ENCODE results near the gene PIK3AP1. TPM values are rescaled to one million over a fixed set of nuclear protein-coding genes. Genes with fewer than 3 reads are reported as not detected.

PIK3AP1 gene
- total and polyA plus RNA-seq, 2 of the 13 experiments (the other 11 are each of a cell fraction or from before 2014, with no cell fraction given) = 3.6 to 13.8 TPM

DNA sequence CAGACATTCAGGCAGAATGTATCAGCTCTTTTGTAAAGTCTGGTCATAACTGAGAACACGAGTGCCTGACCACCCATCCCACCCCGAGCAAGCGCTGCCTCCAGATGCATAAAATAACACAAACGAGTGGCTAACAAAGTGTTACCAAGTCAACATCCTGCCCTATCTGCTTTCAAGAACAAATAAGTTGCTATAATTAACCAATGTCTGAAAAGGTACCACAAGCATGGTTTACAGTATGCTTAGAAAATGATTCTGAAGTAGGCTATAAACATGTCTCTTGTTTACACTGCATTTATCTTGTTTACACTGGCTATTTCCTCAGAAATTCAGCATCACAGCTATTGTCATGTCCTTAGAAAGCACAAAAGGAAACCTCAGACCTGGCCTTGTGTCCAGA is 49.5 kb downstream of the PIK3AP1 start (continued):
- TF ChIP-seq ZNF496 (CRISPR knock-in tag; IDR thresholded peaks at IDR 0.05; ENCODE audit: insufficient replicate concordance) = no peak
- TF ChIP-seq, protein P1, sequence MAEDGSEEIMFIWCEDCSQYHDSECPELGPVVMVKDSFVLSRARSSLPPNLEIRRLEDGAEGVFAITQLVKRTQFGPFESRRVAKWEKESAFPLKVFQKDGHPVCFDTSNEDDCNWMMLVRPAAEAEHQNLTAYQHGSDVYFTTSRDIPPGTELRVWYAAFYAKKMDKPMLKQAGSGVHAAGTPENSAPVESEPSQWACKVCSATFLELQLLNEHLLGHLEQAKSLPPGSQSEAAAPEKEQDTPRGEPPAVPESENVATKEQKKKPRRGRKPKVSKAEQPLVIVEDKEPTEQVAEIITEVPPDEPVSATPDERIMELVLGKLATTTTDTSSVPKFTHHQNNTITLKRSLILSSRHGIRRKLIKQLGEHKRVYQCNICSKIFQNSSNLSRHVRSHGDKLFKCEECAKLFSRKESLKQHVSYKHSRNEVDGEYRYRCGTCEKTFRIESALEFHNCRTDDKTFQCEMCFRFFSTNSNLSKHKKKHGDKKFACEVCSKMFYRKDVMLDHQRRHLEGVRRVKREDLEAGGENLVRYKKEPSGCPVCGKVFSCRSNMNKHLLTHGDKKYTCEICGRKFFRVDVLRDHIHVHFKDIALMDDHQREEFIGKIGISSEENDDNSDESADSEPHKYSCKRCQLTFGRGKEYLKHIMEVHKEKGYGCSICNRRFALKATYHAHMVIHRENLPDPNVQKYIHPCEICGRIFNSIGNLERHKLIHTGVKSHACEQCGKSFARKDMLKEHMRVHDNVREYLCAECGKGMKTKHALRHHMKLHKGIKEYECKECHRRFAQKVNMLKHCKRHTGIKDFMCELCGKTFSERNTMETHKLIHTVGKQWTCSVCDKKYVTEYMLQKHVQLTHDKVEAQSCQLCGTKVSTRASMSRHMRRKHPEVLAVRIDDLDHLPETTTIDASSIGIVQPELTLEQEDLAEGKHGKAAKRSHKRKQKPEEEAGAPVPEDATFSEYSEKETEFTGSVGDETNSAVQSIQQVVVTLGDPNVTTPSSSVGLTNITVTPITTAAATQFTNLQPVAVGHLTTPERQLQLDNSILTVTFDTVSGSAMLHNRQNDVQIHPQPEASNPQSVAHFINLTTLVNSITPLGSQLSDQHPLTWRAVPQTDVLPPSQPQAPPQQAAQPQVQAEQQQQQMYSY (CRISPR knock-in tag; IDR thresholded peaks at IDR 0.05) = no peak
- TF ChIP-seq TSC22D2 (CRISPR knock-in tag; IDR thresholded peaks at IDR 0.05; ENCODE audit: borderline replicate concordance) = no peak
- no peak for TF ChIP-seq POLR2AphosphoS2 (IDR thresholded peaks at IDR 0.05; ENCODE audit: low read depth, low read length)
- no peak for TF ChIP-seq HOXA7 (CRISPR knock-in tag; IDR thresholded peaks at IDR 0.05)
- no peak for TF ChIP-seq ZNF276 (CRISPR knock-in tag; IDR thresholded peaks at IDR 0.05; ENCODE audit: low read depth)
- TF ChIP-seq MXD3 (CRISPR knock-in tag; IDR thresholded peaks at IDR 0.05) = no peak
- TF ChIP-seq ZNF432 (CRISPR knock-in tag; IDR thresholded peaks at IDR 0.05; ENCODE audit: borderline replicate concordance) = no peak
- no peak for TF ChIP-seq MED8 (CRISPR knock-in tag; IDR thresholded peaks at IDR 0.05; ENCODE audit: insufficient replicate concordance)
- TF ChIP-seq ZIK1 (CRISPR knock-in tag; IDR thresholded peaks at IDR 0.05; ENCODE audit: borderline replicate concordance, low read depth) = no peak
- no peak for TF ChIP-seq ZNF556 (CRISPR knock-in tag; IDR thresholded peaks at IDR 0.05; ENCODE audit: borderline replicate concordance)
- TF ChIP-seq MZF1 (CRISPR knock-in tag; IDR thresholded peaks at IDR 0.05; ENCODE audit: borderline replicate concordance) = no peak
- peak; percentile 77; the same call in 1 of the 2 replicates for TF ChIP-seq NFIC (IDR thresholded peaks at IDR 0.05; ENCODE audit: low read length)
- no peak for TF ChIP-seq ZSCAN29 (CRISPR knock-in tag; conservative IDR thresholded peaks at IDR 0.05)
- TF ChIP-seq ZNF790 (CRISPR knock-in tag; IDR thresholded peaks at IDR 0.05; ENCODE audit: borderline replicate concordance) = no peak
- no peak for TF ChIP-seq MEIS1 (CRISPR knock-in tag; IDR thresholded peaks at IDR 0.05; ENCODE audit: borderline replicate concordance)
- TF ChIP-seq IRF1 (CRISPR knock-in tag; IDR thresholded peaks at IDR 0.05; ENCODE audit: low read depth) = no peak
- TF ChIP-seq ZBTB25 (CRISPR knock-in tag; IDR thresholded peaks at IDR 0.05) = 0 out of 2 replicates have a peak, but pooled peaks have one; percentile 26
- TF ChIP-seq GABPA (IDR thresholded peaks at IDR 0.05; ENCODE audit: low read depth, low read length) = no peak
- no peak for TF ChIP-seq GABPA (CRISPR knock-in tag; IDR thresholded peaks at IDR 0.05; ENCODE audit: low read depth)
- no peak for TF ChIP-seq ELF3 (CRISPR knock-in tag; IDR thresholded peaks at IDR 0.05)
- no peak for TF ChIP-seq POLR2AphosphoS5 (IDR thresholded peaks at IDR 0.05; ENCODE audit: low read depth, low read length)
- TF ChIP-seq TBX2 (CRISPR knock-in tag; IDR thresholded peaks at IDR 0.05; ENCODE audit: borderline replicate concordance) = no peak
- no peak for TF ChIP-seq ZBTB42 (CRISPR knock-in tag; IDR thresholded peaks at IDR 0.05)
